OCI-LY3 (cell line): ENCODE measurements around the gene SSTR4.

ENCODE experiments used
- EZH2phosphoT487 ChIP-seq: fragments of 200-600 bp; shearing (Covaris generic); IDR thresholded peaks from 2 replicates; pipeline ENCODE4 v1.6.1; 2018; ENCODE audit warnings: antibody characterized with exemption, mixed run types, low read depth
- TF ChIP-seq, protein P1 (sequence below): fragments of 200-600, 300-600 bp; sonication (generic); IDR thresholded peaks from 2 replicates; pipeline ENCODE4 v1.5.1; 2014; ENCODE audit warnings: antibody characterized with exemption, low read length, low read depth

DNA sequence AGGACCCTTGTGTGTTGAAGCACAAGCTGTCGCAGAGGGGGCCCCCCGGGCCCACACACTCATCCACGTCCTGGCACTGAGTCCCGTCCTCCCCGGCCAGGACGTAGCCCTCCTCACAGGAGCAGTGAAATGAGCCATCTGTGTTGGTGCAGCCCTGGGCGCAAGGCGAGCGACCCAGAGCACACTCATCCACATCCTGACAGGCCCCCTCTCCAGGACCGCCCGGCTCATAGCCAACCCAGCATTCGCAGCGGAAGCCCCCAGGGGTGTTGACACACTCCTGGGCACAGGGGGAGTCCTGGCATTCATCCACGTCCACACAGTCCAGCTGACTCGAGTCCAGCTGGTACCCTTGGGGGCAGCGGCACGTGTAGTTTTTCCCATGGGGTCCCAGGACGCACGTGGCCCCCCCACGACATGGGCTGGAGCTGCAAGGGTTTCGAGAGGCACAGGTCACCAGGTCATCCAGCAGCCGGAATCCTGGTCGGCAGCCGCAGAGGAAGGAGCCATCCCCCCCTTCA is 49.8 kb downstream of the SSTR4 start:
- TF ChIP-seq, protein P1, sequence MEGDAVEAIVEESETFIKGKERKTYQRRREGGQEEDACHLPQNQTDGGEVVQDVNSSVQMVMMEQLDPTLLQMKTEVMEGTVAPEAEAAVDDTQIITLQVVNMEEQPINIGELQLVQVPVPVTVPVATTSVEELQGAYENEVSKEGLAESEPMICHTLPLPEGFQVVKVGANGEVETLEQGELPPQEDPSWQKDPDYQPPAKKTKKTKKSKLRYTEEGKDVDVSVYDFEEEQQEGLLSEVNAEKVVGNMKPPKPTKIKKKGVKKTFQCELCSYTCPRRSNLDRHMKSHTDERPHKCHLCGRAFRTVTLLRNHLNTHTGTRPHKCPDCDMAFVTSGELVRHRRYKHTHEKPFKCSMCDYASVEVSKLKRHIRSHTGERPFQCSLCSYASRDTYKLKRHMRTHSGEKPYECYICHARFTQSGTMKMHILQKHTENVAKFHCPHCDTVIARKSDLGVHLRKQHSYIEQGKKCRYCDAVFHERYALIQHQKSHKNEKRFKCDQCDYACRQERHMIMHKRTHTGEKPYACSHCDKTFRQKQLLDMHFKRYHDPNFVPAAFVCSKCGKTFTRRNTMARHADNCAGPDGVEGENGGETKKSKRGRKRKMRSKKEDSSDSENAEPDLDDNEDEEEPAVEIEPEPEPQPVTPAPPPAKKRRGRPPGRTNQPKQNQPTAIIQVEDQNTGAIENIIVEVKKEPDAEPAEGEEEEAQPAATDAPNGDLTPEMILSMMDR = no peak
- TF ChIP-seq EZH2phosphoT487 = no peak
